ENCODE measurements around the gene ACSS2.
A peak's percentile ranks its signal among the peaks of the same experiment; 100 is the strongest.

Gene ACSS2

GRCh38 chr20:34862724-34863123, 13.7 kb upstream of the ACSS2 start:
- TF ChIP-seq CTCF (conservative IDR thresholded peaks at IDR 0.05; ENCODE audit: low read length) = no peak
- H3K4me3 ChIP-seq (ENCODE audit: low read length) = no peak overlapping the region
- no peak for DNase-seq (ENCODE audit: low read depth)

- no peak for TF ChIP-seq CTCF (conservative IDR thresholded peaks at IDR 0.05; ENCODE audit: low read length)
- no peak for DNase-seq (ENCODE audit: low read depth)
- no peak overlapping the region for H3K4me3 ChIP-seq (ENCODE audit: low read length)
Measured at GRCh38 chr20:34863421-34863965, 12.9 kb upstream of the ACSS2 start.

- no peak overlapping the region for H3K4me3 ChIP-seq (ENCODE audit: low read length)
- no peak for DNase-seq (ENCODE audit: low read depth)
- TF ChIP-seq CTCF (conservative IDR thresholded peaks at IDR 0.05; ENCODE audit: low read length) = no peak
Measured at GRCh38 chr20:34864216-34864615, 12.2 kb upstream of the ACSS2 start.

GRCh38 chr20:34871320-34871926, 5.0 kb upstream of the ACSS2 start:
- no peak for DNase-seq (ENCODE audit: low read depth)
- no peak for TF ChIP-seq CTCF (conservative IDR thresholded peaks at IDR 0.05; ENCODE audit: low read length)
- peak overlapping the region; percentile 85 for H3K4me3 ChIP-seq (ENCODE audit: low read length)

- DNase-seq (ENCODE audit: low read depth) = peak; percentile 7
Measured at GRCh38 chr20:34871966-34872621, 4.3 kb upstream of the ACSS2 start.

GRCh38 chr20:34872622-34873224, 3.7 kb upstream of the ACSS2 start, which contains the start of gene GGT7:
Gene GGT7, minus strand, starts transcription at chr20:34872856. Its CDS starts 41 bp downstream, at chr20:34872815.
- TF ChIP-seq CTCF (conservative IDR thresholded peaks at IDR 0.05; ENCODE audit: low read length) = peak; percentile 54
- DNase-seq (ENCODE audit: low read depth) = peak; percentile 69
- H3K4me3 ChIP-seq (ENCODE audit: low read length) = peak within 1 kb of the TSS; percentile 85

More at GRCh38 chr20:34871966-34872621, 4.3 kb upstream of the ACSS2 start:
- peak overlapping the region; percentile 85 for H3K4me3 ChIP-seq (ENCODE audit: low read length)
- no peak for TF ChIP-seq CTCF (conservative IDR thresholded peaks at IDR 0.05; ENCODE audit: low read length)

Measured in AG10803 (cell line).